ENCODE measurements around the gene RAPGEF4.

RAPGEF4 gene

DNA sequence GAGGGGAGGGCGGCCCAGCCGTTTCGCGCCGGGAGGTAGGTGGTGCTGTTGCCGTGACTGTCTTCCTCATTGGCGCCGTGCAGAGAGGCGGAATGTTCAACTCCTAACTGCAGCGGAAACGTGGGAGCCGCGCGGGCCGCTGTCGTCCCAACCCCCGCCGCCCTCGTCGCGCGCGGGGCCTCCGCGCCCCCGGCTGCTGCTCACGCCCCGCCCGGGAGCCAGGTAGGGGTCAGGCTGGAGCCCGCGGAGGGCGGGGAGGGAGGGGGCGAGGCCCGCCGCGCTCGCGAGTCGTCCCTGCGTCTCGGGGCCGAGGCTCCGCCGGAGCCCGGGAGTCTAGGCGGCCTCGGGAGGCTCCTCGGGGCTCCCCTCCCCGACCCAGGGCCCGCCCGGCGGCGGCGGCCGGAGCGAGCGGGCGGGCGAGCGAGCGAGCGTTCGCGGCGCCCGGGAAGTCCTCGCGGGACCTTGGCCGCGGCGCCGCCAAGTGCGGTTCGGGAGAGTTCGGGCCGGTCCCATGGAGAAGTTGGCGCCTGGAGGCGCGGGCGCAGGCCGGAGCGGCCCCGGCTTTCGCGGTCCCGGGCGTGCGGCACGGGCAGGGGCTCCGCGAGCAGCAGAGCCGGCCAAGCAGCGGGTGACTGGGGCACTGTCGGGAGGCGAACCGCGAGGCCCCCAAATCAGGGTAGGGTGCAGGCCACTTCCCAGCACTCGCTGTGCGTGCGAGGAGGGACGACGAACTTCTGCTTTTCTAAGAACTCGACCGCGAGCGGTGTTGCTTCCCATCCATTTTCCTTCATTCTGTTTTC lies 340.3 kb downstream of the RAPGEF4 start, which contains the start of gene MAP3K20:
Gene MAP3K20 (plus strand): TSS at position 66 of the 800 bp plus-strand sequence. CDS start 15,186 bp downstream, outside the sequence.
- FAIRE-seq (peak; percentile 92), DNase-seq (ENCODE audit: insufficient read length) (peak; percentile 39)
- 0 out of 2 replicates have a peak, but pooled peaks have one; percentile 44 for TF ChIP-seq TAF1 (IDR thresholded peaks at IDR 0.05; ENCODE audit: borderline replicate concordance, low read depth, low read length)
- peak; percentile 34; the same call in 1 of the 2 replicates for TF ChIP-seq POLR2A (IDR thresholded peaks at IDR 0.05; ENCODE audit: low read depth, low read length)
- TF ChIP-seq POLR2AphosphoS5 (IDR thresholded peaks at IDR 0.05; ENCODE audit: low read depth, low read length): peak; percentile 48; the same call in 1 of the 2 replicates

GRCh38 chr2:173076581-173077345 lies 341.1 kb downstream of the RAPGEF4 start:
- DNase-seq (ENCODE audit: insufficient read length): peak; percentile 7
- peak; percentile 91 for FAIRE-seq
- TF ChIP-seq POLR2AphosphoS5 (IDR thresholded peaks at IDR 0.05; ENCODE audit: low read depth, low read length) (no peak), TAF1 (IDR thresholded peaks at IDR 0.05; ENCODE audit: borderline replicate concordance, low read depth, low read length) (0 out of 2 replicates have a peak, but pooled peaks have one; percentile 12)

DNA sequence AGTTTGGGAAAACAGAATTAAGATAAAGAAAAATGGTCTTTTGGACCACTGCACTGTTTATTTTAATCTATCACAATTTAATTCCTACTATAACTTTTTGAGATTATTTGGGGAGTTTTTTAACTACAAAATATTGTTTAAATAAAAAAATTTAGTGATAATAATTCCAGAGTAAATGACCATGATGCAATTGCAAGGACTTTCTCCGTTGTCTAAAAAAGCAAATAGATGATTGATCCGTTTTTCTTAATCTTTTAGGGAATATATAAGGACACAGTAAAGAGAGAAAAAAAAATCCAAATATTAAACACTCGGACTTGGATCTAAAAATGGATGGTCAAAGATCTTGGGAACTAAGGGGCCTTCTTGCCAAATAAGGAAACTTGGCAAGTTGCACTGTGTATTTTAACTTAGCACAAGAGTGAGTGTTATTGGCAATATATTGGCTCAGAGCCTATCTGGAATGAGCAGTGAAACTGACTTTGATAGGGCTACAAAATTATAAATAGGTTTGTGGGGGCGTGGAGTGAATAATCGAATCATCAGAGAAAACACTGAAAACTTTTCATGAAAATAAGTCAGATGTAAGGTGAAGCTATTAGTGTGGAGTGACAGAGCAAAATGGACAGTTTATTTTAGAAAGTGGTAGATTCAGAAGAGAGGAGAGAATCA lies 342.0 kb downstream of the RAPGEF4 start:
- FAIRE-seq (no peak), DNase-seq (ENCODE audit: insufficient read length) (no peak)
- TF ChIP-seq POLR2A (IDR thresholded peaks at IDR 0.05; ENCODE audit: low read depth, low read length) (no peak), POLR2AphosphoS5 (IDR thresholded peaks at IDR 0.05; ENCODE audit: low read depth, low read length) (no peak), TAF1 (IDR thresholded peaks at IDR 0.05; ENCODE audit: borderline replicate concordance, low read depth, low read length) (no peak)

DNA sequence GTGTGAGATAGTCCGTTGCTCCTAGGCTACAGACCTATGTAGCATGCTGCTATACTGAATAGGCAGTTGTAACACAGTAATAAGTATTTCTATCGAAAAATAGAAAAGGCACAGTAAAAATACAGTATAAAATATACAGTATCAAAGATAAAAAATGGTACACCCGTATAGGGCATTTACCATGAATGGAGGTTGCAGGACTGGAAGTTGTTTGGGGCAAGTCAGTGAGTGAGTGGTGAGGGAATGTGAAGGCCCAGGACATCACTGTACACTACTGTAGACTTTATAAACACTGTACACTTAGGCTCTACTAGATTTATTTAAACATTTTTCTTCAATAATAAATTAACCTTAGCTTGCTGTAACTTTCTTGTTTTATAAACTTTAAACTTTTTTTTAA lies 343.5 kb downstream of the RAPGEF4 start:
- FAIRE-seq (no peak), DNase-seq (ENCODE audit: insufficient read length) (no peak)
- no peak for TF ChIP-seq TAF1 (IDR thresholded peaks at IDR 0.05; ENCODE audit: borderline replicate concordance, low read depth, low read length)
- no peak for TF ChIP-seq POLR2AphosphoS5 (IDR thresholded peaks at IDR 0.05; ENCODE audit: low read depth, low read length)
- TF ChIP-seq POLR2A (IDR thresholded peaks at IDR 0.05; ENCODE audit: low read depth, low read length): no peak

DNA sequence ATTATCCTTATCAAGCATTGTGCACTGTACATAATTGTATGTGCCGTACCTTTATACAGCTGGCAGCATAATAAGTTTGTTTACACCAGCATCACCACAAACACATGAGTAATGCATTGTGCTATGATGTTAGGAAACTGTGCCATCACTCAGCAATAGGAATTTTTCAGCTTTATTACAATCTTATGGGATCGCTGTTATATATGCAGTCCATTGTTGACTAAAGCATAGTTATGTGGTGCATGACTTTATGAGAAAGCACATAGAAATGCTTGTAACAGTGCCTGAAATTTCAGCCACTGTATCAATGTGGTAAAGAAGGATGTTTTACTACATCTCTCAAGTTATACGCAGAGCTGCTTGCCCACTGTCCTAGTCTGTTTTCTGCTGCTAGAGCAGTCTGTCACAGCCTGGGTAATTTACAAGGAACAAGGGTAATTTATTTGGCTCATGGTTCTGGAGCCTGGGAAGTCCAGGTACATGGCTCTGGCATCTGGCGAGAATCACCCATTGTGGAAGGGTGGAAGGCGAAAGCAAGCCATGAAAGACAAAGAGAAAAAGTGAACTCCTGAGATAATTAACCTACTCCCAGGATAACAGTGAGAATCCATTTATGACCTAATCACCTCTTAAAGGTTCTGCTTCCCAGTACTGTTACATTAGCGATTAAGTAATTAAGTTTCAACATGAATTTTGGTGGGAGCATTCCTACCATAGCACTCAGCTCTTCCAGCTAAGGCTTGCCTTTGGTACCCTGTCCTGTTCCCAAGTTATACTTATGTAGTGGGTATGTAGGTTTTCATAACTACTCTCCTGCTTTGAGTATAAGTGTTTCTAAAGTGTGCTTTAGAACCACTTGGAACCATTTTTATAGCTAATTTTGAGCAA lies 344.6 kb downstream of the RAPGEF4 start:
- DNase-seq (ENCODE audit: insufficient read length) (no peak), FAIRE-seq (no peak)
- TF ChIP-seq POLR2A (IDR thresholded peaks at IDR 0.05; ENCODE audit: low read depth, low read length): no peak
- TF ChIP-seq POLR2AphosphoS5 (IDR thresholded peaks at IDR 0.05; ENCODE audit: low read depth, low read length): no peak
- TF ChIP-seq TAF1 (IDR thresholded peaks at IDR 0.05; ENCODE audit: borderline replicate concordance, low read depth, low read length): no peak

- DNase-seq (ENCODE audit: insufficient read length): no peak
- FAIRE-seq: no peak
- TF ChIP-seq POLR2A (IDR thresholded peaks at IDR 0.05; ENCODE audit: low read depth, low read length): no peak
- TF ChIP-seq TAF1 (IDR thresholded peaks at IDR 0.05; ENCODE audit: borderline replicate concordance, low read depth, low read length): no peak
- no peak for TF ChIP-seq POLR2AphosphoS5 (IDR thresholded peaks at IDR 0.05; ENCODE audit: low read depth, low read length)
Measured at GRCh38 chr2:173086518-173087213, 351.0 kb downstream of the RAPGEF4 start.

GRCh38 chr2:173087214-173087581 lies 351.6 kb downstream of the RAPGEF4 start:
- DNase-seq (ENCODE audit: insufficient read length): no peak
- no peak for FAIRE-seq
- TF ChIP-seq TAF1 (IDR thresholded peaks at IDR 0.05; ENCODE audit: borderline replicate concordance, low read depth, low read length): no peak
- TF ChIP-seq POLR2AphosphoS5 (IDR thresholded peaks at IDR 0.05; ENCODE audit: low read depth, low read length): no peak

DNA sequence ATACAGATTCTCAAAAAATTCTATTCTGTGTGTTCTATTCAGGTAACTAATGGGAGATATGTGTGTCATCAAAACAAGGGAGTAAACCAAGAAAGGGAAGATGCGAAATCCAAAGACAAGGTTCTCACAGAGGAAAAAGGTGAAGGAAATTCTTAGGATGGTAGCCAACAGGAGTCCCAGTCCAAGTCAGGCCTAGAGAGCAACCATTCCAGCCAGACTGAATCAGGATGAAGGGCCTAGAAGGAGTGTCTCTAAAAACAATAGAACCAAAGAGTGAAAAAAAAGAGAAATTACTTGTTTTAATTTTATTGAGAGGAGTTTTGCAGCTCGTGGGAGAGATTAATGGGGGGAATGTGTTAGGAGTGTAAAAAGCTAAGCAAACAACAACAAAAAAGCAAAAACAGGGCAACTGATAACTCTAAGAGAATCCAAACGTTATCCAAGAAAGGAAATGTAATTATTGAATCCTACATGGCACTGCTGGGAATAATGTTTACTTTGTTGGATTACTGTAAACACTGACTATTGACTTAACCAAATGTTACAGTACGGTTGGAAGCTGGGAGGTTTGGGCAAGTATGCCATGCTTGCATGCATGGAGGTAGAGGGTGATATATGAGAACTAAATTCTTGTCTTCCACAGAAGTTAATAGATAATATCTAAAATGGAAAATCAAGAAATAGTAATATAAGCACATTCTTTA lies 352.3 kb downstream of the RAPGEF4 start:
- DNase-seq (ENCODE audit: insufficient read length) (no peak), FAIRE-seq (no peak)
- TF ChIP-seq POLR2AphosphoS5 (IDR thresholded peaks at IDR 0.05; ENCODE audit: low read depth, low read length): no peak
- TF ChIP-seq POLR2A (IDR thresholded peaks at IDR 0.05; ENCODE audit: low read depth, low read length): no peak
- no peak for TF ChIP-seq TAF1 (IDR thresholded peaks at IDR 0.05; ENCODE audit: borderline replicate concordance, low read depth, low read length)

DNA sequence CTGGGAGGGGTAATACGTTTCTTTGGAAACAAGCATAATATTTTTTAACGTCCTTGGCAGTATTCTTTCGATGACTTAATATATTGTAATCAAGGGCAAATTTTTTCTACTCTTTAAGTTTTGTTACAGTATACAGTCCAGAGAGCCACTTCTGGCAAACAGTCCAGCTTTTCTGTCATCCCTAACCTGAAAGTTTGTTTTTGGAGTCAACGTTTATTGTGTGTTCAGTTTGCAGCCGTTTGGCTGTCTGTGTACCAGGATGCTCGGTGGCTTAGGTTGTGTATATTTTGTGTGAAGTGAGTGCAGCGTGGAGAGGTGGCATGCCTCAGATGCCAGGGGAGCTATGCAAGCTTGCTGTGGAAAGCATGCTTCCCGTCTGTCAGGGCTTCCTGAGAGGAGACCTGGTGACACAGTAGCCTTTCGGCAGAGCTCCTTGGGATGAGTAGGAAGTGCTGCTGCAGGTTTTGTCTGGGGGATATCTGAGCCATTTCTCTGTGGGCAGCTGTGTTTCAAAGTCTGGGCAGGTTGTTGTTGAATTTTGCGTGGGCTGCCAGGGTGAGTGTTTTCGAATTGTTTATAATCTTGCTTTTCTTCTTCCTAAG lies 354.7 kb downstream of the RAPGEF4 start:
- FAIRE-seq: no peak
- TF ChIP-seq POLR2A (IDR thresholded peaks at IDR 0.05; ENCODE audit: low read depth, low read length): no peak
- DNase-seq (ENCODE audit: insufficient read length): no peak
